ENCODE results near the gene CTNND2.
A peak's percentile ranks its signal among the peaks of the same experiment; 100 is the strongest.

Gene CTNND2

GRCh38 chr5:11514705-11515432, 389.4 kb downstream of the CTNND2 start:
- DNase-seq, result no peak

- no peak for DNase-seq
Measured at GRCh38 chr5:11511878-11512277, 392.4 kb downstream of the CTNND2 start.

- DNase-seq, result no peak
Measured at GRCh38 chr5:11510889-11511288, 393.4 kb downstream of the CTNND2 start.

DNA sequence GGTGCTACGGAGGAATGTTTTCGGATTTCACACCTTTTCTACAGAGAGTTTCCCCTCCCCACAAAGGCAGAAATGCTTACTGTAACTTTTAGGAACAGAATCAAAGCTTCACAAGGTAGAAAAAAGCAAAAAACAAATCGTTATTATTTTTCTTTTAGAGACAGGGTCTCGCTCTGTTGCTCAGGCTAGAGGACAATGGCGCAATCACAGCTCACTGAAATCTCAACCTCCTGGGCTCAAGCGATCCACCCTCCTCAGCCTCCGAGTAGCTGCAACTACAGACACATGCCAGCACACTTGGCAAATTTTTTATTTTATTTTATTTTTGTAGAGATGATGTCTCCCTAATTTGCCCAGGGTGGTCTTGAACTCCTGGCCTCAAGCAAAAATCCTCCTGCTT, 394.5 kb downstream of the CTNND2 start:
- DNase-seq, result no peak

GRCh38 chr5:11507156-11507910, 396.9 kb downstream of the CTNND2 start:
- DNase-seq, result no peak

DNA sequence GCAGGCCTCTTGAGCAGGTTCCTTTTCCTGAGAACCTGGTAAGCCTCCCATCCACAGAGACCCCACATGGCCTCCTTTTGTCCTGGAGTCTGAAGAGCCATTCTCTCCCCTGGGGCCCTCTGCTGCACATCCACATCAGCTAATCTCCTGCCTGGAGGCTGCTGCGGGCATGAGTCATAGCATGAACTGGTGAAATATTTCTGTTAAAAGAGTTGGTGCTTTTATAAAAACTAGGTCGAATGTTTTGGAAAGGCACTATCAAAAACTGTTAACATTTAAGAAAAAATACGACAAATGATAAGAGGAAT, 399.4 kb downstream of the CTNND2 start:
- DNase-seq, result peak; percentile 78

- DNase-seq, result peak; percentile 14
Measured at GRCh38 chr5:11504065-11504885, 400.0 kb downstream of the CTNND2 start.

GRCh38 chr5:11502783-11503182, 401.5 kb downstream of the CTNND2 start:
- no peak for DNase-seq

DNA sequence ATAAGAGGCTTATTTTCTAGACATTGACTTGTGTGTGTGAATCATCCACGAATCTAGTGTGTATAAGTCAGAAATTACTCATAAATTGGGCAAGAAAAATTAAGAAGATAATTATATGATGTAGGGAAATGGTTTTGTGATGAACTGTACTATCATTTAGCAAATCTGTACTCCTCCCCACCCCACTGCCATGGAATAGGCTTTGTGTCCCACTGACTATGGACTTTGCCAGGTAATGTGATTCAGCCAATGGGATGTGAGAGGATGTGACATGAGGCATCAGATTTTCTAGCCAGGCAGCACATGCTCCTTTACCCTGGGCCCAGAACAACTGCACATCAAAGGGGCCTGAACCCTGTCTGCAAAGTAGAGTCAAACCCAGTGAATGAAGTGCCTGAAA, 406.6 kb downstream of the CTNND2 start:
- no peak for DNase-seq

DNA sequence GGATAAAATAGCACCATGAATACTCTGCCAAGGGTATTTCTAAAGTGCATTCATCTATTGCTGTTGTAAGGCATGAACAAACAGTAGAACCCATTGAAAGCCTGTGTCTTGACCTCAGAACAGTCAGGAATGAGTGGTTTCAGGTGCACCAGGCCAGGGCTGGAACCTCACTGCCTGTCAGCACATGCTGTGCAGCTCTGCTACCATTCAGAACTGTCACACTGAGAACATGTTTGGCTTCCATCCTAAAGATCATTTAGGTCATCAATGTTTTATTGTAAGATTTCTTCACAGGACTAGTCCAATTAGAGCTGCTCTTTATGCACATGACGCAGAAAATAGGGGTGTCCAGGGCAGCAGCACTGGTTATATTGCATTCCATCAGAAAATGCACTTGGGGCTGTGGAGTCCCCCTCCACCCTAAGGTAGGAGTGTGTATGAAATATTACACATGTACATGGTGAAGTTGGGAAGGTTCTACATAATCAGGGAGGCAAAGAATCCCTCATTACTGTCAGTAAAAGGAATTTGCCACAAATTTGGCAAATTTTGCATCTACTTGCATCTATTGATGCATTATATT, 408.0 kb downstream of the CTNND2 start:
- no peak for DNase-seq

DNA sequence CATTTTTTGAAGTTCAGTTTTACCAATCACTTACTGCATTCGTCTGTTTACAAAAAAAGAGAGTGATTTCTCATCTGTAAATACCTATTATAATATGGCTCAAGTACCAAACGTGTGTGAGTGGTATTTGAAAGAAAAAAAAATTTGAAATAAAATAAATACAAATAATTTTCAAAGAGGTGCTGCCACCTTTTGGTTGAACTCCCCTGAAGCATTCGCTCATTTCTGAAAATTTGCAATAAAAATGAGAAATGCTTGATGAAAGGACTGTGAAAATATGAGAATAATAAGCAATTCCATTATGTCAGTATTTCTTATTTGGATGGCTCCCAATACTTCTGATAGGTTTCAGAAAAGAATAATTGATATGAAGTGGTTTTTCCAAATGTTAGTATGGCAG, 409.9 kb downstream of the CTNND2 start:
- DNase-seq, result peak; percentile 9

DNA sequence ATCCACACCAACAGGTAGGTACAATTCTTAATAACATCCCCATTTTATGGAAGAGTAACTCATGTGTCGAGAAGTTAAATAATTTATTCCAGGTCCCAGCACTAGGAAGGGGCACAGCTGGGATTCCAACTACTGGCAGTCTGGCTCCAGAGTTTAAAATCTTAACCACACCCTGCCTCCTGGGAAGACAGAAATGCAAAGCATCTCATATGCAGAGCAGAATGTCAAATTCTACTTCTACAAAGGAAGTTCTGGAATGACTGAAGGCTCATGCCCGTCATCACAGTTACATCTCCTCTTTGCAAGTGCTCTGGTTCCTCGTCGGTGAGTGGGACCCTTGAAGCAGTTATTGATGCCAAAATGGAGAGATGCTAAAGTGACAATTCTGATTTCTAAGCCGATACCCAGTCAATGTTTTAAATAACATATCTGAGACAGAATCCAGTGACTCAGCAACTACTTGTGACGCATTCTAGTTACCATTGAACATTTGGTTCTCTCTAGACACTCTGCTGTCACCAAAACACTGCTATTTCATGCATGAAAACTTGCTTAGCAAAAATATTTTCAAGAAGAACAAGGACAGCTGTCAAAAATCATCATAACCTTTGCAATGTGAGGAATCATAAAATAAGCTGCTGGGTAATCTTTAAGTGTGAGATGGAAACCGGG, 412.7 kb downstream of the CTNND2 start:
- peak; percentile 72 for DNase-seq

DNA sequence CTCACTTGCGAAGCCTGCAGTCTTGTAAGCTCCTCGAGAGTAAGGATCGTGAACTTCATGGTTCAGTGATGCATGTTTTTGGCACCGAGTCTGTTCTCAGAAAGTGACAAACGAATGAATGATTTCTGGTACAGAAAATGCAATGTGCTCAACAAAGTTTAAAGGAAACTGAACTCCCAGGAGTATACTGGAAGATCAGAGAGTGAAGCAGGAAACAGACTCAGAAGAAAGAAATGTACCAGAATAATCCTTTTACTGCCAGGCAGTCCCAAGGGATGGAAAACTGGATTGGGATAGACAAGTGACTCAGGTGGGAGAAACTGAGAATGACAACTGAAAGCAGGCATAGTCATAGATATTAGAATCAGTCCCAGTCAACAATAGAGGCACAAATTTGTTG, 420.6 kb downstream of the CTNND2 start:
- peak; percentile 75 for DNase-seq

DNA sequence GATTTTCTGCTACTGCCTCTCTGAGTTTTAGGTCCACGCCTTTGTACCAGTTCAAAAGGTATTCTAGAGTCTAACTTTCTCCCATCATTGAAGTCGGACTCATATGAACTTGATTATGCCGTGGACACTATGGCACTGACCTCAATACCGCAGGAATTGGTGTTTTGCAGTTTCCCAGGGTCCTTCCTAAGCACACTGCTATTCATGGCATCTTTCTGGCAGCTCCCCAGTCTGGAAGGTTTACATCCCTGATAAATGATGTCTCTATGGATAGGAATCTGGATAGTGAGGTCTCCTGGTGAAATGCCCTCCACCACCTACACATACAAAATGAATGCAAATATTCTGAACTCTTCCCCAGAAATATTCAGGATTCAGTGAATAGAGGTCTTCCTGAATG, 422.2 kb downstream of the CTNND2 start:
- peak; percentile 78 for DNase-seq

- DNase-seq, result peak; percentile 71
Measured at GRCh38 chr5:11477786-11478185, 426.5 kb downstream of the CTNND2 start.

- no peak for DNase-seq
Measured at GRCh38 chr5:11476866-11477265, 427.4 kb downstream of the CTNND2 start.

- DNase-seq, result no peak
Measured at GRCh38 chr5:11468334-11469039, 435.8 kb downstream of the CTNND2 start.

GRCh38 chr5:11467588-11467987, 436.7 kb downstream of the CTNND2 start:
- DNase-seq, result peak; percentile 46

- no peak for DNase-seq
Measured at GRCh38 chr5:11459716-11460115, 444.5 kb downstream of the CTNND2 start.

DNA sequence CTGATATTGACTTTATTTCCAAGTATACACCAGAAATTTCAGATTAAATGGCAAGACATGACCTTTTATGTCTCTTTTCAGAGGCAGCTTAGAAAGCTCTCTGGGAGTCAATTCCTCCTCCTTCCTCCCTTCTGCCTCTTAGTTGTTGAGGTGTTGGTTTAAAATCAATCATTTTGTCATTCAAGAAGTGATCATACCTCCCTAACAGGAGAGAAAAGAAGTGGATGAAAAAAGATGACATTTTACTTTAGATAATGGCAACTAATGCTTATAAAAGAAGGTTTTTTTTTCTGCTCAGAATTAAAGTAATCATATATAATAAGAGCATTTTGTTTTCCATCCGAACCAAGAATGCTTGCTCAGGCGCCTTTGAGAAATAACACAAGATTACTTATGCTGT, 448.7 kb downstream of the CTNND2 start:
- no peak for DNase-seq

GRCh38 chr5:11452852-11453251, 451.4 kb downstream of the CTNND2 start:
- DNase-seq, result no peak

- no peak for DNase-seq
Measured at GRCh38 chr5:11449966-11450365, 454.3 kb downstream of the CTNND2 start.

All from fibroblast of skin of scalp (primary cell).